ENCODE data around the gene PHACTR1.

Gene PHACTR1

GRCh38 chr6:13229205-13230085 lies 512.9 kb downstream of the PHACTR1 start:
- Histone ChIP-seq H3K9ac (ENCODE audit: low read length) (no peak overlapping the region), H3K36me3 (ENCODE audit: control insufficient read depth, insufficient read depth, low read length, severe bottlenecking) (no peaks in the 10 kb centered on the region), H3K27me3 (replicated peaks; ENCODE audit: control insufficient read depth, insufficient read depth, low read length) (no peaks in the 10 kb centered on the region), H3K4me3 (ENCODE audit: low read length) (no peak overlapping the region), H3K9me3 (ENCODE audit: control insufficient read depth, low read length) (no peaks in the 10 kb centered on the region), H3K4me1 (ENCODE audit: control insufficient read depth, insufficient read depth, low read length) (no peaks in the 10 kb centered on the region)
- DNase-seq (ENCODE audit: low read depth), result no peak

- Histone ChIP-seq H3K27me3 (replicated peaks; ENCODE audit: control insufficient read depth, insufficient read depth, low read length) (no peaks in the 10 kb centered on the region), H3K9ac (ENCODE audit: low read length) (no peak overlapping the region), H3K9me3 (ENCODE audit: control insufficient read depth, low read length) (no peaks in the 10 kb centered on the region), H3K4me1 (ENCODE audit: control insufficient read depth, insufficient read depth, low read length) (no peaks in the 10 kb centered on the region), H3K36me3 (ENCODE audit: control insufficient read depth, insufficient read depth, low read length, severe bottlenecking) (no peaks in the 10 kb centered on the region), H3K4me3 (ENCODE audit: low read length) (no peak overlapping the region)
- DNase-seq (ENCODE audit: low read depth), result no peak
Observed at GRCh38 chr6:13233106-13233505, 516.5 kb downstream of the PHACTR1 start.

- H3K4me1 ChIP-seq (ENCODE audit: control insufficient read depth, insufficient read depth, low read length), result no peaks in the 10 kb centered on the region
- no peak overlapping the region for H3K9ac ChIP-seq (ENCODE audit: low read length)
- DNase-seq (ENCODE audit: low read depth), result peak; percentile 22
- H3K36me3 ChIP-seq (ENCODE audit: control insufficient read depth, insufficient read depth, low read length, severe bottlenecking), result no peaks in the 10 kb centered on the region
- no peaks in the 10 kb centered on the region for H3K27me3 ChIP-seq (replicated peaks; ENCODE audit: control insufficient read depth, insufficient read depth, low read length)
- no peaks in the 10 kb centered on the region for H3K9me3 ChIP-seq (ENCODE audit: control insufficient read depth, low read length)
- H3K4me3 ChIP-seq (ENCODE audit: low read length), result no peak overlapping the region
Observed at GRCh38 chr6:13234130-13234529, 517.6 kb downstream of the PHACTR1 start.

GRCh38 chr6:13235339-13235738 lies 518.8 kb downstream of the PHACTR1 start:
- no peak overlapping the region for H3K9ac ChIP-seq (ENCODE audit: low read length)
- no peaks in the 10 kb centered on the region for H3K27me3 ChIP-seq (replicated peaks; ENCODE audit: control insufficient read depth, insufficient read depth, low read length)
- H3K36me3 ChIP-seq (ENCODE audit: control insufficient read depth, insufficient read depth, low read length, severe bottlenecking), result no peaks in the 10 kb centered on the region
- no peaks in the 10 kb centered on the region for H3K9me3 ChIP-seq (ENCODE audit: control insufficient read depth, low read length)
- peaks cover 7% of the 10 kb centered on the region for H3K4me1 ChIP-seq (ENCODE audit: control insufficient read depth, insufficient read depth, low read length)
- H3K4me3 ChIP-seq (ENCODE audit: low read length), result no peak overlapping the region
- DNase-seq (ENCODE audit: low read depth), result no peak

GRCh38 chr6:13237318-13237717 lies 520.8 kb downstream of the PHACTR1 start:
- H3K27me3 ChIP-seq (replicated peaks; ENCODE audit: control insufficient read depth, insufficient read depth, low read length), result no peaks in the 10 kb centered on the region
- no peaks in the 10 kb centered on the region for H3K9me3 ChIP-seq (ENCODE audit: control insufficient read depth, low read length)
- no peak for DNase-seq (ENCODE audit: low read depth)
- no peaks in the 10 kb centered on the region for H3K36me3 ChIP-seq (ENCODE audit: control insufficient read depth, insufficient read depth, low read length, severe bottlenecking)
- peaks cover 10% of the 10 kb centered on the region for H3K4me1 ChIP-seq (ENCODE audit: control insufficient read depth, insufficient read depth, low read length)
- H3K9ac ChIP-seq (ENCODE audit: low read length), result no peak overlapping the region
- no peak overlapping the region for H3K4me3 ChIP-seq (ENCODE audit: low read length)

DNA sequence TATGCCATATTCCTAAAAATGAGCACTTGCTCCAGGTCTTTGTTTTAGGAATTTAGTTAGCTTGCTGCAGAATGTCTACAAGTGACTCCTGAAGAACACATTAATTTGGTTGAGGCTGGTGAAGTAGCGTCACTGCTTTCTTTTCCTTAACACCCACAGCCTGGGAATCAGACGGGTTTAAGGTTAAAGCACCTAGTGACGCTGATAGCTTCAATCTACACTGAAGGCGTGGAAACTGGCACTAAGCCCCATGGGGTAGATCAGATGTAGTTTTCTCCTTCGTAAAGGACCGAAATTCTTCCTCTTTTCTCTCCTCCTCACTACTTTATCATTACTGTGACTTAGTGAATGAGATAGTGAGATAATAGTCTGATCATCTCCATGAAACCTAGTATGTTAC lies 521.5 kb downstream of the PHACTR1 start:
- Histone ChIP-seq H3K4me3 (ENCODE audit: low read length) (no peak overlapping the region), H3K4me1 (ENCODE audit: control insufficient read depth, insufficient read depth, low read length) (peaks cover 10% of the 10 kb centered on the region), H3K9ac (ENCODE audit: low read length) (no peak overlapping the region), H3K36me3 (ENCODE audit: control insufficient read depth, insufficient read depth, low read length, severe bottlenecking) (no peaks in the 10 kb centered on the region), H3K9me3 (ENCODE audit: control insufficient read depth, low read length) (no peaks in the 10 kb centered on the region), H3K27me3 (replicated peaks; ENCODE audit: control insufficient read depth, insufficient read depth, low read length) (no peaks in the 10 kb centered on the region)
- DNase-seq (ENCODE audit: low read depth), result no peak

DNA sequence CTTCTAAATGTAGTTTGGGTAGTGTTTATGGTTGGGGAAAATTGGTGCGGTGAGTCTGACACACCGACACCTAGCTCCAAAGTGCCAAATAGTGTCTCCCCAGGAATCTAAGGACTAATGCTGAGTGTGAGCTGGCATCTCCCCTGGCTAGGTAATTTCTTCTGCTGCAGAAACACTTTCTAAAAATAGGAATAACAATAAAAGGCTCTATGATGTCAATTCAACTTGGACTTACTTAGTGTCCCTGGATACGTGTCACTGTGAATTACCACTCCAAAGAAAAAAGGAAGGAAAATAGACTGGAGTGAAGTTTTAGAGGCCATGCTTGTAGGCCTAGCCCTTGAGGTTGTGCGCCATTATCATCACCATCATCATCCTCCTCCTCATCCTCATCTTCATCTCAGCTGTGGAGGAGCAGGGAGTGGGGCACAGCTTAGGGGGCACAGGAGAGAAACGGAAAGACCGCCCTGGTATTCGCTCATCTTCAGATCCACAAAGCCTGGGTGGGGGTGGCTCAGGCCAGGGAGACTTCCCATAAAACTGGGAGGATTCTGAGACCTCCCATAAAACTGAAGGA lies 522.2 kb downstream of the PHACTR1 start:
- no peaks in the 10 kb centered on the region for H3K9me3 ChIP-seq (ENCODE audit: control insufficient read depth, low read length)
- H3K27me3 ChIP-seq (replicated peaks; ENCODE audit: control insufficient read depth, insufficient read depth, low read length), result no peaks in the 10 kb centered on the region
- H3K4me3 ChIP-seq (ENCODE audit: low read length), result no peak overlapping the region
- no peaks in the 10 kb centered on the region for H3K36me3 ChIP-seq (ENCODE audit: control insufficient read depth, insufficient read depth, low read length, severe bottlenecking)
- no peak for DNase-seq (ENCODE audit: low read depth)
- peaks cover 10% of the 10 kb centered on the region for H3K4me1 ChIP-seq (ENCODE audit: control insufficient read depth, insufficient read depth, low read length)
- no peak overlapping the region for H3K9ac ChIP-seq (ENCODE audit: low read length)

GRCh38 chr6:13239530-13240455 lies 523.2 kb downstream of the PHACTR1 start:
- Histone ChIP-seq H3K9ac (ENCODE audit: low read length) (no peak overlapping the region), H3K4me1 (ENCODE audit: control insufficient read depth, insufficient read depth, low read length) (peaks cover 10% of the 10 kb centered on the region), H3K9me3 (ENCODE audit: control insufficient read depth, low read length) (no peaks in the 10 kb centered on the region), H3K4me3 (ENCODE audit: low read length) (no peak overlapping the region), H3K36me3 (ENCODE audit: control insufficient read depth, insufficient read depth, low read length, severe bottlenecking) (no peaks in the 10 kb centered on the region), H3K27me3 (replicated peaks; ENCODE audit: control insufficient read depth, insufficient read depth, low read length) (no peaks in the 10 kb centered on the region)
- DNase-seq (ENCODE audit: low read depth), result no peak

DNA sequence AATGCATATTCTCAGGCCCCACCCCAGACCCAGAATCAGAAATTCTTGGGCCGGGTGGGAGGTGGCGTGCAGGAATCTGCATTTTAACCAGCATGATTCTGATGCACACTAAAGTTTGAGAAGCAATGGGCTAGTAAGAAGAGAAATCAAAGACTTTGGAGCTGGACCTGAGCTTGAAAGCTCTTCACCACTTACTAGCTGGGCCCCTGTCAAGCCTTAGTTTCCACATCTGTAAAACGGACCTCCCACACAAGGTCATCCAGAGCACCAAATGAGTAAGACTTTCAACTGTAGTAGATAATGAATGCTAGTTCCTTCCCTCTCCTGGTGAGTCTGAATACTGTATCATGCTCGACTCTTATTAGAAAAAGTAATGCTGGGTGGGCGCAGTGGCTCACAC lies 524.8 kb downstream of the PHACTR1 start:
- Histone ChIP-seq H3K9ac (ENCODE audit: low read length) (no peak overlapping the region), H3K4me1 (ENCODE audit: control insufficient read depth, insufficient read depth, low read length) (peaks cover 10% of the 10 kb centered on the region), H3K27me3 (replicated peaks; ENCODE audit: control insufficient read depth, insufficient read depth, low read length) (no peaks in the 10 kb centered on the region), H3K36me3 (ENCODE audit: control insufficient read depth, insufficient read depth, low read length, severe bottlenecking) (no peaks in the 10 kb centered on the region), H3K4me3 (ENCODE audit: low read length) (no peak overlapping the region), H3K9me3 (ENCODE audit: control insufficient read depth, low read length) (no peaks in the 10 kb centered on the region)
- no peak for DNase-seq (ENCODE audit: low read depth)

- DNase-seq (ENCODE audit: low read depth), result no peak
- no peaks in the 10 kb centered on the region for H3K36me3 ChIP-seq (ENCODE audit: control insufficient read depth, insufficient read depth, low read length, severe bottlenecking)
Observed at GRCh38 chr6:13242178-13242577, 525.6 kb downstream of the PHACTR1 start.

DNA sequence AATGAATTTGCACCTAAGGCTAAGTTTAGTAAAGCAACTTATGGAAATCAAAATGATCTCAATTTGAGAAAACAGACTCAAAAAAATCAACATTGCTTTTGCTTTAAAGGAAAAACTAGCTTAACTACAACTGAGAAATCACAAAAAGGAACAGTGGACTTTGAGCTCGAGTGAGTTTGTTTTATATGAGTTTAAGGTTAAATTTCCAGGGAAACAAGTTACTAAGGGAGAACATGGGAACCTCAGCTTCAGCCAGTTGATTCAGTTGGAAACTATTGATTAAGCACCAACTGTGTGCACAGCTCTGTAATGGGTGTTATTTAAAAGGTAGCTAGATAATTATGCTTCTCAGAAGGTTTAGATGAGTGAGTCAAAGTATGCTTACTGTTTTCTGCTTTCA lies 526.0 kb downstream of the PHACTR1 start:
- Histone ChIP-seq H3K4me1 (ENCODE audit: control insufficient read depth, insufficient read depth, low read length) (peaks cover 10% of the 10 kb centered on the region), H3K4me3 (ENCODE audit: low read length) (no peak overlapping the region), H3K9me3 (ENCODE audit: control insufficient read depth, low read length) (no peaks in the 10 kb centered on the region), H3K9ac (ENCODE audit: low read length) (no peak overlapping the region), H3K36me3 (ENCODE audit: control insufficient read depth, insufficient read depth, low read length, severe bottlenecking) (no peaks in the 10 kb centered on the region), H3K27me3 (replicated peaks; ENCODE audit: control insufficient read depth, insufficient read depth, low read length) (no peaks in the 10 kb centered on the region)
- DNase-seq (ENCODE audit: low read depth), result no peak

More at GRCh38 chr6:13242178-13242577, 525.6 kb downstream of the PHACTR1 start:
- no peak overlapping the region for H3K9ac ChIP-seq (ENCODE audit: low read length)
- no peak overlapping the region for H3K4me3 ChIP-seq (ENCODE audit: low read length)
- no peaks in the 10 kb centered on the region for H3K27me3 ChIP-seq (replicated peaks; ENCODE audit: control insufficient read depth, insufficient read depth, low read length)
- H3K9me3 ChIP-seq (ENCODE audit: control insufficient read depth, low read length), result no peaks in the 10 kb centered on the region
- H3K4me1 ChIP-seq (ENCODE audit: control insufficient read depth, insufficient read depth, low read length), result peaks cover 10% of the 10 kb centered on the region
